ENCODE measurements around the gene CAMK2A.
"Not testable (repeated sequence)": the region's sequence is repeated elsewhere in the genome, so short reads cannot be mapped to it uniquely, and the experiment has no call there.

The CAMK2A gene

GRCh38 chr5:150253416-150254208 is 36.0 kb downstream of the CAMK2A start:
- DNase-seq, result no peak

- no peak for DNase-seq
Measured at GRCh38 chr5:150252489-150252888, 37.1 kb downstream of the CAMK2A start.

GRCh38 chr5:150251504-150251903 is 38.1 kb downstream of the CAMK2A start:
- DNase-seq, result no peak

- no peak for DNase-seq
Measured at GRCh38 chr5:150249744-150250143, 39.8 kb downstream of the CAMK2A start.

- DNase-seq, result no peak
Measured at GRCh38 chr5:150248946-150249345, 40.6 kb downstream of the CAMK2A start.

- DNase-seq, result not testable (repeated sequence)
Measured at GRCh38 chr5:150248493-150248892, 41.1 kb downstream of the CAMK2A start.

- no peak for DNase-seq
Measured at GRCh38 chr5:150247726-150248125, 41.8 kb downstream of the CAMK2A start.

- no peak for DNase-seq
Measured at GRCh38 chr5:150246835-150247234, 42.7 kb downstream of the CAMK2A start.

GRCh38 chr5:150246429-150246828 is 43.1 kb downstream of the CAMK2A start:
- DNase-seq, result no peak

- no peak for DNase-seq
Measured at GRCh38 chr5:150245808-150246207, 43.8 kb downstream of the CAMK2A start.

- DNase-seq, result no peak
Measured at GRCh38 chr5:150245111-150245789, 44.3 kb downstream of the CAMK2A start.

GRCh38 chr5:150244209-150244608 is 45.4 kb downstream of the CAMK2A start:
- DNase-seq, result no peak

- no peak for DNase-seq
Measured at GRCh38 chr5:150243590-150243989, 46.0 kb downstream of the CAMK2A start.

- DNase-seq, result no peak
Measured at GRCh38 chr5:150242251-150242894, 47.2 kb downstream of the CAMK2A start.

GRCh38 chr5:150241298-150242160 is 48.0 kb downstream of the CAMK2A start:
- no peak for DNase-seq

GRCh38 chr5:150239794-150240122 is 49.8 kb downstream of the CAMK2A start:
- no peak for DNase-seq

- DNase-seq, result no peak
Measured at GRCh38 chr5:150239099-150239793, 50.3 kb downstream of the CAMK2A start.

GRCh38 chr5:150238646-150239045 is 50.9 kb downstream of the CAMK2A start:
- no peak for DNase-seq

- DNase-seq, result no peak
Measured at GRCh38 chr5:150236981-150237754, 52.4 kb downstream of the CAMK2A start.

GRCh38 chr5:150236313-150236712 is 53.3 kb downstream of the CAMK2A start:
- no peak for DNase-seq

GRCh38 chr5:150235500-150235854 is 54.1 kb downstream of the CAMK2A start:
- no peak for DNase-seq
